CD14-positive monocyte (primary cell): ENCODE results near the gene BTBD9. TPM values are rescaled to one million over a fixed set of nuclear protein-coding genes. Genes with fewer than 3 reads are reported as not detected.

Experiments used
- DNase-seq, 3 donors: peaks; one replicate each; pipeline ENCODE4 v3.0.0-alpha.2; 2011 to 2022
- H2AFZ ChIP-seq: 2 replicates; pipeline ENCODE4 v1.6.0; 2012; ENCODE audit warnings: mild to moderate bottlenecking, low read depth, low read length, inconsistent platforms; ENCODE audit not compliant: insufficient read depth, poor library complexity, severe bottlenecking
- H3K27ac ChIP-seq, 2 donors: 1 replicate in 1 of 2; 2 replicates in 1 of 2; pipeline ENCODE4 v1.5.1; 2012 to 2013; ENCODE audit warnings: low read length in 2 of 2, control low read depth in 1 of 2, inconsistent platforms in 1 of 2, low read depth in 1 of 2, mild to moderate bottlenecking in 1 of 2
- H3K27me3 ChIP-seq, 2 donors: one replicate each; pipeline versions ENCODE4 v1.6.0 to v1.6.1; 2011 to 2013; ENCODE audit warnings: low read length in 2 of 2; ENCODE audit not compliant: control insufficient read depth in 2 of 2, insufficient read depth in 2 of 2
- H3K36me3 ChIP-seq, 2 donors: replicated peaks in 1 of 2; 1 replicate in 1 of 2; 2 replicates in 1 of 2; pipeline versions ENCODE4 v1.5.1 to v1.6.1; 2012 to 2013; ENCODE audit warnings: low read length in 2 of 2, control low read depth in 1 of 2, inconsistent platforms in 1 of 2, mild to moderate bottlenecking in 1 of 2; ENCODE audit not compliant: insufficient read depth in 2 of 2, control insufficient read depth in 1 of 2
- H3K4me1 ChIP-seq, 2 donors: 1 replicate in 1 of 2; 2 replicates in 1 of 2; pipeline versions ENCODE4 v1.5.1 to v1.6.1; 2012 to 2013; ENCODE audit warnings: low read length in 2 of 2, control low read depth in 1 of 2, inconsistent platforms in 1 of 2, mild to moderate bottlenecking in 1 of 2, moderate library complexity in 1 of 2; ENCODE audit not compliant: insufficient read depth in 2 of 2, control insufficient read depth in 1 of 2
- H3K4me2 ChIP-seq: replicated peaks from 2 replicates; pipeline ENCODE3; 2012; ENCODE audit warnings: low read length, moderate library complexity, mild to moderate bottlenecking; ENCODE audit not compliant: poor library complexity, severe bottlenecking; ENCODE audit errors: extremely low read depth
- H3K4me3 ChIP-seq, 3 experiments: fragments of 200-600 bp in 1 of 3; sonication (generic) in 1 of 3; replicated peaks in 1 of 3; 1 replicate in 2 of 3; 2 replicates in 1 of 3; pipeline ENCODE4 v1.5.1; 2011 to 2013; ENCODE audit warnings: low read length in 3 of 3, mild to moderate bottlenecking in 3 of 3, control low read depth in 2 of 3, low read depth in 2 of 3, inconsistent platforms in 1 of 3, moderate library complexity in 1 of 3
- H3K79me2 ChIP-seq: 2 replicates; pipeline ENCODE4 v1.6.0; 2012; ENCODE audit warnings: mild to moderate bottlenecking, control low read depth, inconsistent platforms, low read length, moderate library complexity; ENCODE audit not compliant: insufficient read depth
- H3K9ac ChIP-seq: 2 replicates; pipeline ENCODE4 v1.6.0; 2017; ENCODE audit warnings: low read length, mild to moderate bottlenecking; ENCODE audit not compliant: insufficient read depth, poor library complexity, severe bottlenecking
- H3K9me3 ChIP-seq, 2 donors: replicated peaks in 1 of 2; 1 replicate in 1 of 2; 2 replicates in 1 of 2; pipeline versions ENCODE4 v1.5.1 to v1.6.1; 2012 to 2013; ENCODE audit warnings: low read length in 2 of 2, control low read depth in 1 of 2; ENCODE audit not compliant: control insufficient read depth in 1 of 2, insufficient read depth in 1 of 2
- H4K20me1 ChIP-seq: 2 replicates; pipeline ENCODE4 v1.6.0; 2012; ENCODE audit warnings: mild to moderate bottlenecking, low read length, control low read depth, moderate library complexity; ENCODE audit not compliant: insufficient read depth
- H3K27ac Mint-ChIP-seq, 7 donors: one replicate each; pipeline ENCODE4 v1.8.0; 2020; ENCODE audit warnings: mild to moderate bottlenecking in 7 of 7, mixed read lengths in 7 of 7, moderate library complexity in 6 of 7, inconsistent platforms in 2 of 7
- H3K27me3 Mint-ChIP-seq, 3 donors: one replicate each; pipeline ENCODE4 v1.8.0; 2021 to 2022; ENCODE audit warnings: low read depth in 3 of 3, mild to moderate bottlenecking in 3 of 3, mixed read lengths in 3 of 3, moderate library complexity in 3 of 3, inconsistent platforms in 1 of 3
- H3K36me3 Mint-ChIP-seq, 2 donors: one replicate each; pipeline ENCODE4 v1.8.0; 2020; ENCODE audit warnings: mixed read lengths in 2 of 2, inconsistent platforms in 1 of 2, mild to moderate bottlenecking in 1 of 2
- H3K4me1 Mint-ChIP-seq: one replicate; pipeline ENCODE4 v1.8.0; 2020; ENCODE audit warnings: mild to moderate bottlenecking, mixed read lengths
- H3K4me3 Mint-ChIP-seq, 2 donors: one replicate each; pipeline ENCODE4 v1.8.0; 2020; ENCODE audit warnings: mild to moderate bottlenecking in 2 of 2, mixed read lengths in 2 of 2, moderate library complexity in 1 of 2
- H3K9me3 Mint-ChIP-seq, 7 donors: one replicate each; pipeline ENCODE4 v1.8.0; 2020 to 2022; ENCODE audit warnings: mixed read lengths in 7 of 7, mild to moderate bottlenecking in 6 of 7, moderate library complexity in 6 of 7, inconsistent platforms in 2 of 7
- WGBS: methylation state at CpG from one replicate; pipeline ENCODE4 v1.1.5; 2013; ENCODE audit warnings: missing lambda C conversion rate; ENCODE audit not compliant: insufficient coverage; 5-methylcytosine and 5-hydroxymethylcytosine counted together
- intact Hi-C, 2 donors: fragments of 100-400 bp; cut with micrococcal nuclease; formaldehyde crosslinking; loops; one replicate each; pipeline versions ENCODE4 v1.15.0 to v1.15.1; 2023
- polyA plus RNA-seq, 3 donors: library from polyadenylated mRNA; depleted of rRNA in 1 of 3; unstranded in 2 of 3; stranded (reverse) in 1 of 3; fragments of 300-500 nt in 2 of 3; fragments of >200 nt in 1 of 3; fragmentation: Illumina TruSeq in 2 of 3; gene quantifications; 1 replicate in 2 of 3; 2 replicates in 1 of 3; pipeline ENCODE4 v1.2.3, GENCODE V29; 2012 to 2021
- TF ChIP-seq, protein P1 (sequence below): fragments of 200-600 bp; IDR thresholded peaks from one replicate; pipeline ENCODE4 v1.8.0; 2022; ENCODE audit warnings: antibody characterized with exemption, mild to moderate bottlenecking

Gene BTBD9
- polyA plus RNA-seq, 3 donors, result 5.2 to 7.5 (median 6.2) TPM

DNA sequence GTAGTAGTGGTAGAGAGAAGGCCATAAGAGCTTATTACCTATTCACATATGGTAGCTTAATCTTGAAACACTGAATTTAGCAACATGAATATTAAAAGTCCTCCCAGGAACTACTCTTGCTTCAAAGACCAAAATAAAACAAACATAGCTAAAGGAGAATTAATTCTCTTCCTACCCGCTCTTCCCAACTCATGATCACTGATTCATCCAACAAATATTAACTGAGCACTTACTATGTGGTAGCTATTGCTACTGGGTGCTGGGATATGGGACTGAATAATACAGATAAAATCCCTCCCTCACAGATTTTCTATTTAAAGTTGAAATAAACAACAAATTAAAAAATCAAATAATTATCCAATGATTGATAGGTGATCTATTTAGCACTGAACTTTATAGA lies 287.1 kb downstream of the BTBD9 start:
- no peak overlapping the region for H3K4me3 Mint-ChIP-seq
- Histone ChIP-seq H3K36me3 (no peaks in the 10 kb centered on the region), H3K9me3 (no peaks in the 10 kb centered on the region), H3K4me3 (no peak overlapping the region), H3K4me1 (no peaks in the 10 kb centered on the region), H3K9ac (no peak overlapping the region), H2AFZ (no peak overlapping the region), H3K4me2 (no peak overlapping the region), H3K27ac (no peak overlapping the region), H3K27me3 (no peaks in the 10 kb centered on the region), H4K20me1 (no peaks in the 10 kb centered on the region), H3K79me2 (no peaks in the 10 kb centered on the region)
- H3K4me1 Mint-ChIP-seq, result peaks cover 5% of the 10 kb centered on the region
- TF ChIP-seq, protein P1, sequence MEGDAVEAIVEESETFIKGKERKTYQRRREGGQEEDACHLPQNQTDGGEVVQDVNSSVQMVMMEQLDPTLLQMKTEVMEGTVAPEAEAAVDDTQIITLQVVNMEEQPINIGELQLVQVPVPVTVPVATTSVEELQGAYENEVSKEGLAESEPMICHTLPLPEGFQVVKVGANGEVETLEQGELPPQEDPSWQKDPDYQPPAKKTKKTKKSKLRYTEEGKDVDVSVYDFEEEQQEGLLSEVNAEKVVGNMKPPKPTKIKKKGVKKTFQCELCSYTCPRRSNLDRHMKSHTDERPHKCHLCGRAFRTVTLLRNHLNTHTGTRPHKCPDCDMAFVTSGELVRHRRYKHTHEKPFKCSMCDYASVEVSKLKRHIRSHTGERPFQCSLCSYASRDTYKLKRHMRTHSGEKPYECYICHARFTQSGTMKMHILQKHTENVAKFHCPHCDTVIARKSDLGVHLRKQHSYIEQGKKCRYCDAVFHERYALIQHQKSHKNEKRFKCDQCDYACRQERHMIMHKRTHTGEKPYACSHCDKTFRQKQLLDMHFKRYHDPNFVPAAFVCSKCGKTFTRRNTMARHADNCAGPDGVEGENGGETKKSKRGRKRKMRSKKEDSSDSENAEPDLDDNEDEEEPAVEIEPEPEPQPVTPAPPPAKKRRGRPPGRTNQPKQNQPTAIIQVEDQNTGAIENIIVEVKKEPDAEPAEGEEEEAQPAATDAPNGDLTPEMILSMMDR, result no peak
- no peak overlapping the region for H3K27ac Mint-ChIP-seq
- no peaks in the 10 kb centered on the region for H3K9me3 Mint-ChIP-seq
- H3K27me3 Mint-ChIP-seq, result no peaks in the 10 kb centered on the region
- intact Hi-C loops, result no loop called here
- no CpG with 5 or more reads among the region's 1 CpG for WGBS
- no peaks in the 10 kb centered on the region for H3K36me3 Mint-ChIP-seq
- DNase-seq, result no peak

DNA sequence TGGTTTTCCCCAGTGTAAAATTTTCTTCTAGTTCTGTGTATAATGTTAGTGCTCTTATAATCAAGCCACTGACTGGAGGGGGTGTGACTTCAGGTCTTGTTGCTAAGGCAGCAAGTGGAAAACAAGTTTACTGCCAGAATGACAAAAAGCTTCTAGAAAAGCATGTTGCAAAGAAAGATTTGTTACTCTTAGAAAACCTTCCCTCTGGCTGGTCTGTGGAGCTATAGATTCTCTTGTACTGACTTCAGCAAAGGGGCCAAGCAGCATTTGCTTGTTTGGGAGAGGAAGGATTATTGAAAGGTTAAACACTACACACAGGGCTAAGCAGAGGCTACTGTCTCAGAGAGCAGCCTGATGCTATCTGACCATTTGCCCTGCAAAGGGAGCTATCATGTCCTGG lies 288.8 kb downstream of the BTBD9 start:
- Histone ChIP-seq H3K4me3 (no peak overlapping the region), H3K4me1 (no peaks in the 10 kb centered on the region), H3K79me2 (no peaks in the 10 kb centered on the region), H3K27ac (no peak overlapping the region), H3K4me2 (no peak overlapping the region), H3K9ac (no peak overlapping the region), H4K20me1 (no peaks in the 10 kb centered on the region), H3K36me3 (no peaks in the 10 kb centered on the region), H2AFZ (no peak overlapping the region), H3K27me3 (no peaks in the 10 kb centered on the region), H3K9me3 (no peaks in the 10 kb centered on the region)
- TF ChIP-seq, protein P1, result no peak
- Mint-ChIP-seq H3K27ac (no peak overlapping the region), H3K4me3 (no peak overlapping the region), H3K9me3 (no peaks in the 10 kb centered on the region), H3K27me3 (no peaks in the 10 kb centered on the region), H3K36me3 (no peaks in the 10 kb centered on the region), H3K4me1 (peaks cover 5% of the 10 kb centered on the region)
- intact Hi-C loops, result no loop called here
- no peak for DNase-seq
